CD4-positive, alpha-beta T cell treated with Interleukin-6 for 4 hours (primary cell): ENCODE results near the gene WDR70.
"Not testable (repeated sequence)": the region's sequence is repeated elsewhere in the genome, so short reads cannot be mapped to it uniquely, and the experiment has no call there.

ENCODE experiments used
- DNase-seq: peaks from one replicate; pipeline ENCODE4 v3.0.0-alpha.2; 2020; ENCODE audit warnings: mixed read lengths

Gene WDR70

GRCh38 chr5:37454402-37455055 lies 75.4 kb downstream of the WDR70 start:
- DNase-seq = not testable (repeated sequence)

GRCh38 chr5:37463191-37464051 lies 84.3 kb downstream of the WDR70 start:
- not testable (repeated sequence) for DNase-seq

- DNase-seq = not testable (repeated sequence)
Observed at GRCh38 chr5:37464581-37464980, 85.5 kb downstream of the WDR70 start.

DNA sequence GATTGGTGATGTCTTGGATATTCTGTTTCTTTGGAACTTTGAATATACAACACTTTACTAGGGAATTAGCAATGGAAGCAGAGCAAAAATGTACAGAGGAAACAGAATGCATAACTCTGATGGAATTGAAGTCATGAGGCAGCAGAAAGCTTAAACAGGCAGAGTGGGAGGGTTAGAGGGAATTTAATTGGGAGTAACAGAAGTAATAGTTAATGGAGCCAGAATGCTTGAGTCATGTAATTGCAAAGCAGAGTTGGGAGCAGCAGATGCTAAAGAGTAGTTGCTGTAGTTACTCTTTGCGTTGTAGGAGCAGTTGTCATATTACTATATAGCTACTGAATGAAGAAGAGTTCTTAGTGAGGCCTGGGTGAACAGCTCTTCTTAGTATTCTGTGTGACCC lies 90.3 kb downstream of the WDR70 start:
- not testable (repeated sequence) for DNase-seq

- DNase-seq = no peak
Observed at GRCh38 chr5:37471666-37472197, 92.6 kb downstream of the WDR70 start.

DNA sequence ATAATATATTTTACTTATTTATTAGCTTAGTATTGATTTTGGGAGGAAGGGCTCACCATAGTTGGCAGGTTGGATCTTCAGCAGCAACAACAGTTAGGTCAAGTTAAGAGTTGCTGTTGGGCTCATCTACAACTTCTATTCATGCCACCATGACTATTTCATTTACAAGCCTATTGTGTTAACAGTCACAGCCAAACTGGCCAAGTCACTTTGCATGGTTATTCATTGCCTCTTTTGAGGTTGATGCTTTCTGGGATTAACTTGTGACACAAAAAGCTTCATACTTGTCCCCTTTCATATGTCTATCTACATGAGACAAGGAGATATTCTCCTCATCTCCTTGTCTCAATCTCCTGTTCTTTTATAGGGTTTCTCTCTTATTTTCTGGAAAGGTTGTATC lies 98.3 kb downstream of the WDR70 start:
- DNase-seq = no peak

GRCh38 chr5:37478121-37478894 lies 99.2 kb downstream of the WDR70 start:
- no peak for DNase-seq

GRCh38 chr5:37481395-37481794 lies 102.3 kb downstream of the WDR70 start:
- not testable (repeated sequence) for DNase-seq

GRCh38 chr5:37490120-37490810 lies 111.1 kb downstream of the WDR70 start:
- DNase-seq = no peak

DNA sequence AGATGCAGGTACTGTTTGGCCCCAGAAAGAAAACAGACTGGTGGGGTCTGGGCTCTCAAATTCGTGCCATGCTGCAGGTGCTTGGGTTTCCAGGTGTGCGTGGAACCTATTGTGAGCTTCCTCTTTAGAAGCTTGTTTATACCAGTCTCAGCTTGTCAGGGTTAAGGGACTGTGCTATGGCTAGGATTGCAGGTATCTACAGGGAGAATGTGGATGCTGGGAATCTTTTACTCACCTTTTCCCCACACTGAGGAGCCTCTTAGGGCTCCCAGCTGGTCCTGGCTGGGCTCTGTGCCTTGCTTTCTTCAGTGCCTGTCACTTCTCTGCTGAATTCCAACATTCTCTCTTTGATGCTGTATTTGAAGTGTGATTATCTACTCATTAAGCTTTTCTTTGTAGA lies 111.8 kb downstream of the WDR70 start:
- no peak for DNase-seq

GRCh38 chr5:37492778-37493555 lies 113.8 kb downstream of the WDR70 start:
- DNase-seq = no peak

- no peak for DNase-seq
Observed at GRCh38 chr5:37494756-37495155, 115.6 kb downstream of the WDR70 start.

- DNase-seq = no peak
Observed at GRCh38 chr5:37495210-37495609, 116.1 kb downstream of the WDR70 start.

GRCh38 chr5:37495668-37496347 lies 116.7 kb downstream of the WDR70 start:
- DNase-seq = no peak

DNA sequence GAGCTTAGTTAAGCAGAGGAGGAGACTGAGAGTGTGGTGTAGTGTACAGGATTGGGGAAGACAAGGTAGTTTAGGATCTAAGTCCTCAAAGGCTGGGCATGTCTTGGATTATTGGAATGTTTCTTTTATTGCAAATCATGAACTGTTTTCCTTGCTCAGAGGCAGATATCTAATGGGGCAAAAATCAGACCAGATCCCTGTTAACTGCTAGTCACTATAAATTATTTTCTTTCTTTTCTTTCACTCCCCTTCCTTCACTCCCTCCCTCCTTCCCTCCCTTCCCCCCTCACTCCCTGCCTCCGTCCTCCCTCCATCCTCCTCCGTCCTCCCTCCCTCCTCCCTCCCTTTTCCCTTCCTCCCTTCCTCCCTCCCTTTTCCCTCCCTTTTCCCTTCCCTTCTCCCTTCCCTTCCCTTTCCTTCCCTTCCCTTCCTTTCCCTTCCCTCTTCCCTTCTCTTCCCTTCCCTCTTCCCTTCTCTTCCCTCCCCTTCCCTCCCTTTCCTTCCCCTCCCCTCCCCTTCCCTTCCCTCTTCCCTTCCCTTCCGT lies 117.9 kb downstream of the WDR70 start:
- DNase-seq = no peak

GRCh38 chr5:37501152-37501551 lies 122.0 kb downstream of the WDR70 start:
- DNase-seq = no peak

GRCh38 chr5:37506241-37506640 lies 127.1 kb downstream of the WDR70 start:
- no peak for DNase-seq

DNA sequence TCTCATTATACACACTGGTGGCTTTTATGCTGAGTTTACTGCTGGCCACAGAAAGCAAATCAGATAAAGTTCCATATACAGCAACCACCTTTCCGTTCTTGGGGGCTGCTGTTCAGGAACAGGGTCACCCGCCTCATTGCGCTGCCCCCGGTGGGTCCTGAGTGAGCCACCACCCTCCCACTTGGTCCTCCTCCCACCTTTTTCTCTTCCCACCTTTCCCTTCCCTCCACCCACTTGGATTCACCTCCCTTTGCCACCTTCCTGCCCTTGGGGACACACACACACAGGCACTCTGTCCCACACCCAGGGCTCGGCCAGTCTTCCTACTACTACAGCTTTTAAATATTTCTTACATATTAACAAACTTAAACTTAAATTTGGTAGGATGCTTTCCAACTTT lies 127.6 kb downstream of the WDR70 start:
- DNase-seq = no peak

DNA sequence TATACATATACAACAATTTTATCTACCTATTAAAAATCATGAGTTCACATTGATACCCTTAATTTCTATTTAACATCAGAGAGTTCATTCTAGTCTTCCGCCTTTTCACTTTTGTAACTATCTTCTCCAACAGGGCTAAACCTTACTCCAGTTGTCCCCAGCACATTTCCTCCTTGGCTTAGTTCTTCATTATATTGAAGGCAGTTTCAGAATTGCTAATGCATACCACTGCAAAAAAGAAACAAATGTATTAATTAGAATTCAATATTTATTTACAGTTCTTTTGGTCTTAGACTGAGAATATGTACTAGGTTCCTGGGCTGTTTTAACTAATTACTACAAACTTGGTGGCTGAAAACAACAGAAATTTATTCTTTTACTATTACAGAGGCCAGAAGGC lies 132.5 kb downstream of the WDR70 start:
- DNase-seq = no peak

- no peak for DNase-seq
Observed at GRCh38 chr5:37514946-37515345, 135.8 kb downstream of the WDR70 start.

- no peak for DNase-seq
Observed at GRCh38 chr5:37517686-37518085, 138.6 kb downstream of the WDR70 start.
